Astrocyte of the cerebellum (primary cell): ENCODE data around the gene DNAL1.
"Not testable (repeated sequence)": the region's sequence is repeated elsewhere in the genome, so short reads cannot be mapped to it uniquely, and the experiment has no call there.

Experiments
- DNase-seq: peaks from one replicate; pipeline ENCODE4 v3.0.0-alpha.2; 2011; ENCODE audit warnings: low read depth
- H3K4me3 ChIP-seq: 2 replicates; pipeline ENCODE4 v1.5.1; 2011; ENCODE audit warnings: mild to moderate bottlenecking, low read depth, low read length, moderate library complexity
- CTCF ChIP-seq: IDR thresholded peaks from 2 replicates; pipeline ENCODE4 v1.5.1; 2012; ENCODE audit warnings: low read length, low read depth, moderate library complexity, mild to moderate bottlenecking; ENCODE audit errors: missing control alignments
- in situ Hi-C: cut with HindIII; loops from 2 replicates; pipeline ENCODE4 v1.10.0; 2017; ENCODE audit warnings: low sequenced_read_pairs

DNAL1 gene

DNA sequence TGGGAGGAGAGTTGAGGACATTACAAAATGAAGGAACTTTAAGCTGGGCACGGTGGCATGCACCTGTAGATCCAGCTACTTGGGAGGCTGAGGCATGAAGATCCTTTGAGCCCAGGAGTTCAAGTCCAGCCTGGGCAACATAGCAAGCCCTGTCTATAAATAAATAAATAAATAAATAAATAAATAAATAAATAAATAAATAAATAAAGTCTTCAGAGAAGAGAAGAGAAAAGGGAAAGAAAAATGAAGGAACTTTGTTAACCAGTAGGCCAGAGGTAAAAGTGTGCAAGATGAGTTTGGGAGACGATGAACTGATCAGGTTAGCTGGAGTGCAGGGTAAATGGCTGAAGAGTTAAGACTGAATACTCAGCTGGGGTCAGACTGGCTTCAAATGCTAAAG lies 49.3 kb downstream of the DNAL1 start:
- in situ Hi-C loops: no loop called here

GRCh38 chr14:73695082-73695481 lies 50.3 kb downstream of the DNAL1 start:
- in situ Hi-C loops: no loop called here
- TF ChIP-seq CTCF: no peak
- H3K4me3 ChIP-seq: no peak overlapping the region
- no peak for DNase-seq

More for the DNA sequence above, 49.3 kb downstream of the DNAL1 start:
- no peak for DNase-seq
- no peak overlapping the region for H3K4me3 ChIP-seq
- no peak for TF ChIP-seq CTCF

DNA sequence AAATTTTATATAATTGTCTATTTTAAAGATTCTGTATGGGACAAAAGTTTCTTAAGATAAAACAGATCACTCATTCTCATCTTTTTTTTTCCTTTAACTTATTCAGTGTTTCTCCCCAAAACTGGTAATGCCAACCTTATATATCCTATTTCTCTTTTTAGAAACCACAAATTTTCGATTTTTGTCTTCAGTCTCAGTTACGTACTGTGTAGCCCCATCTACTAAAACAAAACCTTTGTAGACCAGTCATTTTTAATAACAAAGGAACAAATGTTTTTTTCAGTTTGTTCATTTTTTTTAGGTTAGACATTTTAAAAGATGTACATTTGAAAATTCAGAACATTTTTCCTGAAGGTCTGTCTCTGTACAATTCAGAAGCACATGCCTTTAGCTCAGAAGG lies 51.2 kb downstream of the DNAL1 start:
- in situ Hi-C loops: no loop called here
- no peak overlapping the region for H3K4me3 ChIP-seq
- DNase-seq: no peak
- no peak for TF ChIP-seq CTCF

- no peak for TF ChIP-seq CTCF
- no peak for DNase-seq
- in situ Hi-C loops: no loop called here
- no peak overlapping the region for H3K4me3 ChIP-seq
Measured at GRCh38 chr14:73696466-73697400, 51.9 kb downstream of the DNAL1 start.

DNA sequence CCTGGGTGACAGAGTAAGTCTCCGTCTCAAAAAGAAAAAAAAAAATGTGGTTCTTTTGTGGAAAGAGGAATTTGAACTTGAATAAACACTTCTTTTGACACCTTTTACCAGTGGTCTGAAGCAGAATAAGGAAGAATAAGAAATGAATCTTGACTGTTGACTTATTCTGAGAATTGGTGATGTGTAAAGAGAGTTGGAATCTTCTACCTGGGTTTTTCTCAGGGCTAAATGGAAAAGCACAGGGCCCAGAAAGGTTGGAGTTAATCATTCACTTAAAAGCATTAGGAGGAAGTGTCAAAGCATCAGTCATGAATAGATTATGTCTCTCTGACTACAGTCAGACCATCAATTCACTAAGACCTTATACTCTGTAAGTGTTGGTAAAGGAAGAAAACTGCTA lies 55.5 kb downstream of the DNAL1 start:
- H3K4me3 ChIP-seq: no peak overlapping the region
- in situ Hi-C loops: no loop called here
- no peak for TF ChIP-seq CTCF
- no peak for DNase-seq

DNA sequence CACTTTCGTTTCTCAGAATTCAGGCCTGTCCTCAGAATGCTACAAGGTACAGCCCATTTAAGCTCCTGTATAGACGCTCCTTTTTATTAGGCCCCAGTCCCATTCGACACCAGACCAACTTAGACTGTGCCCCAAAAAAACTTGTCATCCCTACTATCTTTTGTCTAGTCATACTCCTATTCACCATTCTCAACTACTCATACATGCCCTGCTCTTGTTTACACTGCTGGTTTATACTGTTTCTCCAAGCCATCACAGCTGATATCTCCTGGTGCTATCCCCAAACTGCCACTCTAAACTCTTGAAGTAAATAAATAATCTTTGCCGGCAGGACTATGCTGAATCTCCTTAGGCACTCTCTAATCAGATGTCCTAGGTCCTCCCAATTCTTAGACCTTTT lies 63.3 kb downstream of the DNAL1 start:
- not testable (repeated sequence) for H3K4me3 ChIP-seq

DNA sequence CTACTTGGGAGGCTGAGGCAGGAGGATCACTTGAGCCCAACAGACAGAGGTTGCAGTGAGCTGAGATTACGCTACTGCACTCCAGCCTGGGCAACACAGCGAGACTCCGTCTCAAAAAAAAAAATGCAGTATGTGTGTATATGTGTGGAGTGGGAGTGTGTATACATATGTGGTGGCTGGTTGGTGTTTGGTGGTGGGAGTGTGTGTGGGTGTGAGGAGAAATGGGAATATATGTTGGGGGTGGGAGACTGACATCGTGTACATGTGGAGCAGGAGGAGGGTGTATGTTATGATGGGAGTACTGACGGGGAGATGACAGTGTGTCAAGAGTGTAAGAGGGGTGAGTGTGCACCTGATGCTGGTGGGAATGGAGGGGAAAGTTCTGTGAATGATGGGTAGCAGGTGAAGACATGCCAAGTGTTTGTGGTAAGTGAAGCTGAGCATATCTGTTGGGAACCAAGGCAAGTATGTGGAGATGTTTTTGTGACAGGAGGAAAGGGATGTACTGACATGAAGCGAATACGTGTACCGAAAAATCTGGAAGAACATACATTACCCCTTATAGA lies 65.2 kb downstream of the DNAL1 start:
- DNase-seq: no peak
- in situ Hi-C loops: no loop called here
- no peak overlapping the region for H3K4me3 ChIP-seq
- no peak for TF ChIP-seq CTCF

More for the DNA sequence above, 63.3 kb downstream of the DNAL1 start:
- DNase-seq, in situ Hi-C loops: not testable (repeated sequence)
